NCI-H748 treated with DMSO at 0.1 percent for 48 hours (cell line): Measurements from ENCODE around the gene SH3PXD2A.
A peak's percentile ranks its signal among the peaks of the same experiment; 100 is the strongest.
"Not testable (repeated sequence)": the region's sequence is repeated elsewhere in the genome, so short reads cannot be mapped to it uniquely, and the experiment has no call there.

Experiments
- DNase-seq: peaks from one replicate; lab custom pipeline; 2025; lab: John Stamatoyannopoulos, UW

The SH3PXD2A gene

DNA sequence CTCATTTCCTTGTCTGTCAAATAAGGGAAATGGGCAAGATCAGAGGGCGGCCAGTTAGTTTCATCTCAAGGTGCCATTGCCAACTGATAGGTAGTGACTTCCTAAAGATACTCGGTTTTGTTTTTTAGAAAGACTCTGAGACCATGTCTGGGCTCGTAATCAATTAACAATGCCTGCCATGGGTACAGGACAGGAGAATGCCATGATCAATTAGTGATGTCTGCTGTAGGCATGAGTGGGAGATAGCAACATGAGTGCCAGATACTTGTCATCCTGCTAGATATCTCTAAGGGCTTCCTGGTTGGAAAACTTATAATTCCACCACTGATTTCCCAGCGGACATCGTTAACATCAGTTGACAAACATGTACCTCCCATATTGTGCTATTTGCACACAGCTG lies 64.8 kb downstream of the SH3PXD2A start:
- no peak for DNase-seq

DNA sequence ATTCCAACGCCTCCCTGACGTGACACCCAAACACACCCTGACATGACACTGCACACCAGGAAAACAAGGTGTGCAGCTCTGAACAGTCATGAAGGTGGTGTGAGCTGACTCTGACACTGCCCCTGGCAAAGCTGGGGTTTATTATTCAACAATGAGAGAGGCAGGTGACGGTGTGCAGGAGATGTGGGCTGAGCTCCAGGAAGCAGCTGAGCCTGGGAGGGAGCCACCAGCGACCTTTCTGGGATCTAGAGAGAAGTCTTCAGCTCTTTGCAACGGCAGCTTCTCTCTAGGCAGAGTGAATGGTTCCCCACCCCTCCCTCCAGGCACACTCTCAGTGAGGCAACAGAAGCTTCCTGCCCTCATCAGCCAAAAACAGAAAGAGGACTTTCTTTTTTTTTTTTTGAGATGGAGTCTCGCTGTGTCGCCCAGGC lies 65.6 kb downstream of the SH3PXD2A start:
- DNase-seq, result no peak

DNA sequence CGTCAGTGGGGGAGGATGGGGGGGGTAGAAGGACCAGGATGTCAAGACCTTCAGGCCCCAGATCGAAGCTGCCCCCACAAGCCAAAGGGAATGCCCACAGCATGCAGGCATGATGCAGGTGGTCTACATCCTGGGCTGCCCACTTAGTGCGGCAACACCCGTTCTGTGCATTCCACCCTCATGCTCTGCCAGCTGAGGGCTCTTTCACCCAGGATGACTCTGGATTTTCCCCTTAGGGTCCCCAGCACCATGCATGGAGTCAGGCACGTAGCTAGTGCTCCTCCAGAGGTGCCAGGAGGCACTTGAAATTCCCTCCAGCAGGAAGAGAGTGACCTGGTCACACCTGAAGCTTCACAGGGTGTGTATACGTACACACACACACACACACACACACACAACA lies 66.2 kb downstream of the SH3PXD2A start:
- no peak for DNase-seq

DNA sequence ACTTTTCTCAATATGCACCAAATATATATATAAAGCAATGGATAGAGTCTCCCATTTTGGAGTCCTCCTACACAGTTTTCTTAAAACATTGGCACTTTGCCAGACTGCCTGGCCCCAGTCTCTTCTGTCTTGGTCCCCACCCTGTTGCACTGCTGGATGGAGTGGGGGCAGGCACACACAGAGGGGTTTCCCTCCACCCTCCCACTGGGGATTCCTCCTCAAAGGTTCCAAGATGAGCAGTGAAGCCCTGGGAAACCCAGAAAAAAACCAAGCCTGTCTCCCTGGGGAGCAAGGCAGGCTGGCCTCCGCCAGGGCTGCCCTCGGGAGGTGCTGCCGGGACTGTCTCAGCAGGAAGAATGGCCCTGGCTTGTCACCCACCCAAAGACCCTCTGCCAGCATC lies 68.0 kb downstream of the SH3PXD2A start:
- no peak for DNase-seq

DNA sequence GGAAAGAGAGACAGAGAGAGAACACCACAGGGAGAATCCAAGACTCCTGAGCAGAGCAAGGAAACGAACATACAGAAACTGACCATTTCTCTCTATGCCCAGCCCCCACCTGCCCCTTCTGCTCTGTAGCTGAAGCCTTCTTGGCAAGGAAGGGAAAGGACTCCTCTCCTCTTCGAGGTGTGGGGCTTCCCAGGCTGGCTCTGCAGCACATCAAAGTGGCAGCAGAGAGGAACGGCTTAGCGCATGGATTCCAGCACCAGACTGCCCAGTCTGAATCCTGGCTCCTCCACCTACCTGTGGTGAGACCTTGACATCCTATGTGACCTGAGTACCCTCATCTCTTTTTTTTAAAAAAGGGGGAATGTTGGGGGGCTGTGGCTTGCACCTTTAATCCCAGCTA lies 69.4 kb downstream of the SH3PXD2A start:
- DNase-seq, result no peak

DNA sequence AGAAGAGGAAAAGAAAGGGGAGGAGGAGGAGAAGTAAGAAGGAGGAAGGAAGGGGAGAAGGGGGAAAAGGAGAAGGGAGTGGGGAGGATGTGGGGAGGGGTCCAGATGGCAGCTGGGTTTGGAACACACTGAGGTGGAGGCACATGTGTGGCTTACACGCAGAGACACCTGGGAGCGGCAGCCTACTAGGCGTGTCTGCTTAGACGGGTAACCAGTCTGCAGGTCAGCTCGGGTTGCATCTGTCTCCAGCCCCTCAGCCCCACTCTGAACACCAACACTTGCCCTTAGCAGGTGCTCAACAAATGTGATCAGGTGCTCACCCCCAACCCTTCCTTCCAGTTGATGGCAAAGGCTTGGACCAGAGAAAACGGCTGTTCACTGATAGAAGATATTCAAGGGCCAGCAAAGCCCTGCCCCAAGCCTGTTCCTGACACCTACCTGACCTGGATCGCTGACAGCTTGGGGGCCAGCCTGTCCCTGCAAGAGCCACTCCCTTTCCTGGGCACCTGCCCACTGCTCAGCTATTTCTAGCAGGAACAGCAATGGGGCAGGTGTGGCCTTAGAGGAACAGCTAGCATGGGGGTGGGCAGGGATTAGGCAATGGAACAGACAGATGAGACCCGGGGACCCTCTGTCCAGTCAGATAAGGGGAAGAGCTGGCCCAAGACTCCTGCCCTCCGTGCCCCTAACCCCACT lies 70.5 kb downstream of the SH3PXD2A start:
- DNase-seq, result no peak

DNA sequence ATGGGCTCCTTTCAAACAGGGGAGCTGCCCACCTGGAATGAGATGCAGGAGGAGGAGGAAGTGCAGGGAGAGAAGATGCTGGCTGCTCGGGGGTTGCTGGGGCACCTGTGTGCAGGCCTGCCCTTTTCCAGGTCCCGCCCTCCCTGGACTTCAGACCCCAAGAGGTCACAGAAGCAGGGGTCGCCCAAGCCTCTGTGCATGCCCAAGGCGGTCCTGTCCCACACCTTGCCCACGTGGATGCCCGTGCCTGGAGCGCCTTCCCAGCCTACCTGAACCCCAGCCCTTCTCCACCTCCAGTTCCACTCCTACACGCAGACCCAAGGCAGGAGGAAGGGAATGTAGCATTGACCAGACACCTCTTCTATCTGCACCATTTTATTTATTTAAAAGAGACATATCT lies 71.3 kb downstream of the SH3PXD2A start:
- DNase-seq, result no peak

DNA sequence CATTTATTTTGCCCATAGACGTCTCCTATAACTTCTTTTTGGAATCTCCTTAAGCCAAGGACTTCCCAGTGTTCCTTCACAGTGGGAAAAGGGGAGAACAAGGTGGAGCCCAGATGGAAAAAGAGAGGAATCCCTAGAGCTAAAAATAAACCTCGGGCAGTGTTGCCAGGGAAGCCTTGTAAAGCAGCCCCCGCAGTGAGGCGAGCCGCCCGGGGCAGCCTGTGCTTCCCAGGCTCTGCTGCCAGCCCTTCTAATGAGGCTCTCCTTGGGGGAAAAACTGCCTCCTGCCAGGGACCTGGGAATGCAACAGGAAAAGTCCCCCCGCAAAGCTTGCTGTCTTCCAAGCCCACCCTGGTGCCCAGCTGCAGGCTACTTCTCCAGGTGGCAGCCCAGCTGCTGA lies 71.7 kb downstream of the SH3PXD2A start:
- DNase-seq, result no peak

DNA sequence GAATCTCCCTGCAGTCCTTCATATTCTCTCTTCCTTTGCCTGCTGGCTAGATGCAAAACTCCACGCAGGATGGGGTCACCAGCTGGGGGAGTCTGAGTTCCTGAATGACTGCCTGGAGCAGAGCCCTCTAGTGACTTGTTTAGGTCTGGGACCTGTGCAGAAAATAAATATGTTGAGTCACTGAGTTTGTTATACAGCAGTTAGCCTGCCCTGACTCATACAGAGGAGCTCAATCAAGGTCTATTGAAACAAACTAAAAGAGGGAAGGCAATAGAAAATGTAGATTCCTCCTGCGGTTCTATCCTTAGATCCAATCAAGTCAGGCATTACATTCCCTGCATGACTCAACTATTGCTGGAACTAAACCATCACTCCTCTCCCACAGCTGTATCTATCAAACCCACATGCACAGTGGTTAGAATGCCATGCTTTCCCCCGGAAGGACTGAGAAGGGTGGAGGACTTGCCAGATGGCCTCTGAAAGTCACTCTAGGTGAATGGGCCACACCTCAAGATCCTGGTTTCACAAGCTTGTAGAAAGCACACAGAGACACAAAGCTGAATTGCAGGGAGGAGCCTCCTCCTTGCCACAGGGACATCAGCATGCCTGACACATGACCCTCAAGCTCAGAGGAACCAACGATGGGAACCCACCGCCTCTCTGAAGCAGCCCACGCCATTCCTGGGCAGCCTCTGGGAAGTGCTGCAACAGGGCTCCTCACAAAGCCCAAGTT lies 73.9 kb downstream of the SH3PXD2A start:
- DNase-seq, result no peak

DNA sequence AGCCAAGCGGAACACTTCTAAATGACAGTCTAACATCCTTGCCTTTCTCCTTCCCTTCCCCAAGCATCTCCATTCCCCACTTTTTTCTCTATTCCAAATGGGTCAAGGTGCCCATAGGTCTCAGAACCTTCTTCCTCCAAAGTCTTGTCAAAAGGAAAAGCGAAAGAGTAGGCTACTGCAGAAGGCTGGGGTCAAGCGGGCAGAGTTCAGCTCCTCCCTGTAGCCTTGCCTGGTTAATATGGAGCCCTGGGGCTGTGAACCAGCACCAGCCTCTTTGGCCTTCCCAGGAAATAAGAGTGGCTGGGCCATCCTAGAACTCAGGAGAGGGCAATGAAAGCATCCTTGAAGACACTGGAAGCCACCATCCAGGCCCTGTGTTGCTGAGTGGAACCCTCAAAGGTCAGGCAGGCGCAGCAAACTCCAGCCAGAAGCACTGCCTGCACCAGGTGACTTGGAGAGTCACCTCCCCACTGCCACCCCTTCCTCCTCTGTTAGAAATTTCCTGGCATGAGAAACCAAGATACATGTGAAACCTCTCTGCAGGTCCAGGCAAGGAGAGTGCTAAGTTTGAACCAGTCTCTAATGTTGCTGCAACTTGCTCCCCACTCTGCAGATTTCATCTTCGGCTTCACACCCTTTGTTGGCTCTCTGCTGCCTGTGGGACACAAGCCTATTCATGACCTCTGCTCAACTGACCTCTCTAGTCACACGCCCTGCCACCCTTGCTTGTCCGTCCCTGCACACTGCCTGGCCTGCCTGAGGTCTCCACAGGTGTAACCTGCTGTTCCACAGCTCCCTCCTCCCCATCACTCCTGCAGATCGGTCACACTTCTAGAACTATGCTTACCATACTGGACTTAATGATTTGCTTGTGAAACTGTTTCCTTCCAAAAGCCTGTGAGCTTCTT lies 74.9 kb downstream of the SH3PXD2A start:
- no peak for DNase-seq

DNA sequence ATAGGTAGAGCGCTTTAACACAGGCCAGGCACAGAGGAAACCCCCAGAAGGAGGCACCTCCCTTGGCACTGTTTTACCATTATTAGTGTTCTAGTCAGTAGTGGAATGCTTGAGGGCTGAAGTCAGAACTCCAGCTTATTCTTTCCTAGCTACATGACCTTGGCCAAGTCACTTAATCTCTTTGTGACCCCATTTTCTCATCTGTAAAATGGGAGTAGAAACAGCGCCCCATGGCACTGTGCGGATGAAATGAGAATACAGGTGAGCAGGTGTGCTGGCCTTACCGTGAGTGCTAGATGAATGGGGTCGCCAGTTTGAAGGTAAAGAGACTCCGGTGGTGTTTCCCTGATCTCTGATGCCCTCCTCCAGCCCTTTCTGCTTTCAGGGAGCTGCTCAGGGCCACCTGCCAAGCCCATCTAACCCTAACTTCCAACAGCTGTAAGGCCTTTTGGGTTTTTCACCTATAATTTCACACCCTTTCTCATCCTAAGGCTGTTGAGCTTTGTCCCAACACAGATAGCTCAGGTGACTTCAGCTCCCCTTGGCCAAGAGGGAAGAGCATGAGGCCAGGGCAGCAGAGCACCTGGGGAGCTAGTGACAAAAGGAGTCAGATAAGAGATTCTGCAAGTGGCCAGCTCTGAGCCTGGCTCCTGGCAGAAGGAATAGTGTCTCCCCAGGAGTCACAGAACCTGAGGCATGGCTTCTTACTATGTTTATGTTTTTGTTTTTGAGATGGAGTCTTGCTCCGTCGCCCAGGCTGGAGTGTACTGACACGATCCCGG lies 76.8 kb downstream of the SH3PXD2A start:
- DNase-seq, result no peak

DNA sequence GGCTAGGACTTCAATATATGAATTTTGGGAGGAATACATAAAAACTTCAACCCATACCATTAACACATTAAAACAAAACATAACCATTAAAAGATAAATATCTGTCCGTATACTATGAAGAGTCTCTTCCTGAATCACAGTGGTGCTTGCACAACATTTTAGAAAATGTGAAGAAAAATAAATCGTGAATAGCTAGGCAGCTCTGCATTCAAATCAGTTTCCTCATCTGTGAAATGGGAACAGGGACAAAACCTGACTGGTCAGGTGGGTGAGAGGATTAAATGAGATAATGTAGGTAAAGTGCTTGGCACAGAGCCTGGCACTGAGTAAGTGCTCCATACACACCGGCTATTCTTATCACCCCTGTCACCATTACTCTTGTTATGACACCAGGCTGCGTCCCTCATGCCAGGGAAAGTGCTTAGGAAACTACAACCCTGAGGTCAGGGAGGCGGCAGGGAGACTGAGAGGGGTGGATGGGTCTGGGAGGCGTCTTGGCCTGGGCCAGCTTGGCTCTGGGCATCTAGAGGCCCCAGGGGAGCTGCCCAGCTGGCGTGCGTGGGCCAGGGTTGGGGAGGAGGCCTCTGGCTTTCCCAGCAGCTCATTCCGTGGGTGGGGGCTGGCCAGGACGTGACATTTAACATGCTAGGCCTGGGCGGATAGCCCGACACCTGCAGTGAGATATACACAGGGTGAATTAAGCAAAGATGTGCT lies 78.3 kb downstream of the SH3PXD2A start:
- no peak for DNase-seq

DNA sequence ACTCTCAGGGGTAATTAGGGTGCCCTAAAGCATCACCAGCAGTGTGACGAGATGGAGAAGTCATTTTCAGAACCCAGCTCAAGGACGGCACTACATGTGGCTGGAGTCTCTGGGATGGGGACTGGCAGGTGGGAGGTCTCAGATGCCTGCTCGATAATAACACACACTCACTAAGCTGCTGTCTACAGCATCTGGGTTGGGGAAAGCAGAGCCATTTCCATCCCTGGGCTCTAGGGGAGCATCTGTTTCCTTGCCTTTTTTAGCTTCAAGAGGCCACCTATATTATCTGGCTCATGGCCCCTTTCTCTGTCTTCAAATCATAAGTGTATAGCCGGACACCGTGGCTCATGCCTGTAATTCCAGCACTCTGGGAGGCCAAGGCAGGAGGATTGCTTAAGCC lies 79.6 kb downstream of the SH3PXD2A start:
- DNase-seq, result no peak

DNA sequence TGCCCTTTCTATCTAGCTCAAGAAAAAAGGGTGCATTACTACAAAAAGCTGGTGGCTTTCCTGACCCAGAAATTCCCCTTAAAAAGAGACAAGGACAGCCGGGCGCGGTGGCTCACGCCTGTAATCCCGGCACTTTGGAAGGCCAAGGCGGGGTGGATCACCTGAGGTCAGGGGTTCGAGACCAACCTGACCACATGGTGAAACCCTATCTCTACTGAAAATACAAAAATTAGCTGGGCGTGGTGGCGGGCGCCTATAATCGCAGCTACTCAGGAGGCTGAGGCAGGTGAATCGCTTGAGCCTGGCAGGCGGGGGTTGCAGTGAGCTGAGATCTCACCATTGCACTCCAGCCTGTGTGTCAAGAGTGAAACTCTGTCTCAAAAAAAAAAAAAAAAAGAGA lies 82.5 kb downstream of the SH3PXD2A start:
- not testable (repeated sequence) for DNase-seq

DNA sequence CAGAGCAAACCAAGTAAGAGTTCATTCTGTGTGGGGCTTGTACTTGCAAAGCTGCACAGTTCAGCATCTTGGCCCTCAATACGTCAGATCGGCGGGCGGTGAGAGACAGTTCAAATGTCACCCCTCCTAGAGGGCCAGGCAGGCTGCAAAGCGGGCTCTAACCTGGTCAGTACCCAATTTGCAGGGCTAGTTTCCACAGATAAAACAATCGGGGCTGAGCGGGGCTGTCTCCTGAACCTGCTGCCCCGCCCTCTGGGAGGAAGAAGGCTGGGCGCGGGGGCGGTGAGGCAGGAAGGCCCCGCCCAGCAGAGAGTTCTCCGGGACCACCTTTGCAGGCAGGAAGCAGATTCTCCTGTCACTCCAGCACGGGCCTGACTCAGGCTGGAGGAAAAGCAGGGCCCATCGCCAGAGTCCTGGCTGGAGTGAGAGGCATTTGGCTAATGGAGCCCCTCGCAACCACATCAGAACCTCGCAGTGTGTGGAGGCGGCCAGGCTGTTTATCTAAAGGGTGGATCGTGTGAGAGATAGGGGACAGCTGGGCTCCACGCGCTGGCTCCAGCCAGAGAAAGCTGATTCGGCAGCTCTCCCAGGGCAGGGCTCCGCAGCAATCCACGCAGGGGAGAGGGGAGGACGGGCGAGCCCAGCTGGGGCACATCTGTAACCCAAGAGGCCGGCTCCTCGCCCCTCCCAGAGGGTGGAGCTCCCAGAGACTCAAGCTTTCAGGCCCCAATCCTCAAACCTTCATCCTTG lies 83.1 kb downstream of the SH3PXD2A start:
- peak; percentile 51 for DNase-seq

DNA sequence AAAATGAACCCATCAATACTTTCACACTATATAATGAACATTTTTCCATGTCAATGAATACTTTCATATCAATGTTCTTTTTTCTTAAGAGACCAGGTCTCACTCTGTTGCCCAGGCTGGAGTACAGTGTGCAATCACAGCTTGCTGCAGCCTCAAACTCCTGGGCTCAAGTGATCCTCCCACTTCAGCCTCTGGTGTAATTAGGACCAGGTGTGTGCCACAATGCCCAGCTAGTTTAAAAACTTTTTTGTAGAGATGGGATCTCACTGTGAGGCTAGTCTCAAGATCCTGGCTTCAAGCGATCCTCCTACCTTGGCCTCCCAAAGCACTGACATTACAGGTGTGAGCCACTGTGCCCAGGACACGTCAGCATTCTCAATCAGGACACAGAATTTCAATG lies 85.2 kb downstream of the SH3PXD2A start:
- DNase-seq, result no peak

DNA sequence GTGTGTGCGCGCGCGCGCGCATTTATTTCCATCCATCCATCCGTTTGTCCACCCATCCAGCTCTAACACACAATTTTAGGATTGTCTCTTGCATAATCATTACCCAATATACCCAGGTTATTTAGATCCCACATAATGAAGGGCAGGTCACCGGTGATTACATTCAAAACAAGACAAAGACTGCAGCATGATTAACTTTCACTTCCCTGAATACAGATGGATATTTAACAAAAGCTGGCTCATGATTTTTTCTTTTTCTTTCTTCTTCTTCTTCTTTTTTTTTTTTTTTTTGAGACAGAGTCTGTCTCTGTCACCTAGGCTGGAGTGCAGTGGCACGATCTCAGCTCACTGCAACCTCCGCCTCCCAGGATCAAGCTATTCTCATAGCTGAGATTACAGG lies 86.2 kb downstream of the SH3PXD2A start:
- DNase-seq, result no peak

DNA sequence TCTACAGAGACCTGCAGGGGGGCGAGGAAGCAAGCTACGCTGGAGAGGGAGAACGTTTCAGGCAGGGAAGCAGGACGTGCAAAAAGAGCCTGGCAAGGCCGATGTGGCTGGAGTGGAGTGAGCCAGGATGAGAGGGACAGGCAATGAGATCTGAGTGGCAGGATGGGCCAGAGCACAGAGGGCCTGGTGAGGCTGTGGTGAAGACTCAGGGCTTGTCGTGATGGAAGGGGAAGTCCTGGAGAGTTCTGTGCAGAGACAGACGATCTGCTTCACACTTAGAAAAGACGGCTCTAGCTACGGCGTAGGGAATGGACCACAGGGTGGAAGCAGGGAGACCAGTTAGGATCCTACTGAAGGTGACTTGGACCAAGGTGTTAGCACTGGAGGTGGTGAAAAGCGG lies 87.0 kb downstream of the SH3PXD2A start:
- DNase-seq, result no peak

DNA sequence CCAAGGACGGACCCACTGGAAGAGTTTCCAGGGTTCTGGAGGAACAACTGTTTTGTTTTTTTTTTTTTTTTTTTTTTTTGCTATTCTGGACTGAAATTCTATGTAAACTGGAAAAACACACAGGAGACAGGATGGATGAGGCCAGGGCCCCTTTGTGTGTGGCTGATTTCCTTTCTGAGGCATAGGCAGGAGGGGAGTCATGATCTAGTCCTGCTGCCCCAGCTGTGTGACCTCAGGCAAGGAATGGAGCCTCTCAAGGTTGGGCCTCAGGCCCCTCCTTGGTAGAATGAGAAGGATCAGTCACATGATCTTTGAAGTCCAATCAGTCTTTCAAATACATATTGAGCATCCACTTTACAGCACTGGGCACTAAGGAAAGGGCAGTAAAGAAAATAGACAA lies 87.6 kb downstream of the SH3PXD2A start:
- no peak for DNase-seq

DNA sequence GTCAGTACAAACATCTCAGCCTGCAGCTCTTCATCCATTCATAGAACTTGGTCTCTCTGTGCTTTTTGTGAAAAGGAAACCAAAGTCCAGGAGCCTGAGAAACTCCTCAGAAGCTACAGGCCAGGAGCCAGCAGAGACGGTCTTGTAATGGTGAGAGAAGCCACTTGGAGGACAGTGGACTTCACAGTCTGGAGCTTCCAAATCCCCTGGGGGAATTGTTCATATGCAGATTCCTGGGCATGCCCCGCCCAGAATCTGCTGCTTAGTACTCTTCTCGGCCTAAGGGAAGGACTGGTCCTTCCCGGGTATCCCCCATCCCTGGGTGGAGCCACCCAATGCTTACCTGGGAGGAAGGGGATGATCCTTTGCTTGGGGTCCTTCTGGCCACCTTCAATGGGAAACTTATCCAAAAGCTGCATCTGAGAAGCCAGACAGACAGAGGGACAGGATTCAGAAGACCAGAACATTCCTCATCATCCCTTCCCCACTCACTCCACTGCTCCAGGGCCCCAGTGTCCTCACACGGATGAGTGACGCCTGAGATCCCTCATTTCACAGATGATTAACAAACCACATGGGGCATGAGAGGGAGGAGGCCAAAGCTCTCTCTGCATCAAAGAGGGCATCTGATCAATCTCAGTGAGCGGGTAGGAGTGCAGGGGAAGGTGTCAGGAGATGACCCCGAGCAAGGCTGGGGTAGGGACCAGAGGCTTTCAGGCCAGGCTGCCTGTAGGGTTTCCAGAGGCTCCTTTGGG lies 88.4 kb downstream of the SH3PXD2A start:
- no peak for DNase-seq
